ENCODE measurements around the gene ARHGEF28. TPM values are rescaled to one million over a fixed set of nuclear protein-coding genes. Genes with fewer than 3 reads are reported as not detected.

Gene ARHGEF28
- total and polyA plus RNA-seq, 2 experiments from 2014 or later: 3.5 to 11.2 TPM

DNA sequence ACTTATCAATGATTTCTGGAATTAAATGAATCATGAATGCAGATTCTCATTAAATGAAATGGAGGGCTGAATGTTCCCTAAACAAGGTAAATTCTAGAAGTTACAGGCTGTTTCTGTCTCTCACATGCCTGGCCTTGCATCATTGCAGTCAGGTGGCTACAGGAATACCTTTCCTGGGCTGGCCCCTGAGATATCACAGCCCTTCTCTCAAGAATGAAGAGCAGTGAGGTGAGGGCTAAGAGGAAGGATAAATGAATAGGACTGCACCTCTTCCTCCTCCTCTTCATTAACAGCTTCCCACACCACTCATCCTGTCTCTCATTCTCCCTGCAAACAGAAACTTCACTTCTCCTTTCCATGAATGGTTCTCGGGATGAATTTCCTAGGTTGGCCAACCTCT lies 22.5 kb downstream of the ARHGEF28 start:
- TF ChIP-seq EZH2 (IDR thresholded peaks at IDR 0.05; ENCODE audit: borderline replicate concordance): no peak
- TF ChIP-seq, protein P1, sequence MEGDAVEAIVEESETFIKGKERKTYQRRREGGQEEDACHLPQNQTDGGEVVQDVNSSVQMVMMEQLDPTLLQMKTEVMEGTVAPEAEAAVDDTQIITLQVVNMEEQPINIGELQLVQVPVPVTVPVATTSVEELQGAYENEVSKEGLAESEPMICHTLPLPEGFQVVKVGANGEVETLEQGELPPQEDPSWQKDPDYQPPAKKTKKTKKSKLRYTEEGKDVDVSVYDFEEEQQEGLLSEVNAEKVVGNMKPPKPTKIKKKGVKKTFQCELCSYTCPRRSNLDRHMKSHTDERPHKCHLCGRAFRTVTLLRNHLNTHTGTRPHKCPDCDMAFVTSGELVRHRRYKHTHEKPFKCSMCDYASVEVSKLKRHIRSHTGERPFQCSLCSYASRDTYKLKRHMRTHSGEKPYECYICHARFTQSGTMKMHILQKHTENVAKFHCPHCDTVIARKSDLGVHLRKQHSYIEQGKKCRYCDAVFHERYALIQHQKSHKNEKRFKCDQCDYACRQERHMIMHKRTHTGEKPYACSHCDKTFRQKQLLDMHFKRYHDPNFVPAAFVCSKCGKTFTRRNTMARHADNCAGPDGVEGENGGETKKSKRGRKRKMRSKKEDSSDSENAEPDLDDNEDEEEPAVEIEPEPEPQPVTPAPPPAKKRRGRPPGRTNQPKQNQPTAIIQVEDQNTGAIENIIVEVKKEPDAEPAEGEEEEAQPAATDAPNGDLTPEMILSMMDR (IDR thresholded peaks at IDR 0.05; ENCODE audit: poor library complexity): no peak
- Histone ChIP-seq H3K4me3 (no peak overlapping the region), H3K9me3 (ENCODE audit: low read depth) (no peaks in the 10 kb centered on the region), H2AFZ (no peak overlapping the region), H3K36me3 (replicated peaks; ENCODE audit: insufficient read depth, low read depth) (no peaks in the 10 kb centered on the region), H3K79me2 (no peaks in the 10 kb centered on the region), H3K4me2 (no peak overlapping the region), H3K27me3 (no peaks in the 10 kb centered on the region), H3K9me2 (replicated peaks; ENCODE audit: insufficient read depth) (no peaks in the 10 kb centered on the region), H3K27ac (no peak overlapping the region), H4K20me1 (ENCODE audit: insufficient read depth, poor library complexity, severe bottlenecking) (no peaks in the 10 kb centered on the region), H3K4me1 (ENCODE audit: insufficient read depth) (peaks cover 3% of the 10 kb centered on the region)
- no peak for DNase-seq (ENCODE audit: low spot score)
- 79% methylated on average over 1 of the region's 1 CpG for WGBS (ENCODE audit: low lambda C conversion rate, missing lambda C conversion rate)

DNA sequence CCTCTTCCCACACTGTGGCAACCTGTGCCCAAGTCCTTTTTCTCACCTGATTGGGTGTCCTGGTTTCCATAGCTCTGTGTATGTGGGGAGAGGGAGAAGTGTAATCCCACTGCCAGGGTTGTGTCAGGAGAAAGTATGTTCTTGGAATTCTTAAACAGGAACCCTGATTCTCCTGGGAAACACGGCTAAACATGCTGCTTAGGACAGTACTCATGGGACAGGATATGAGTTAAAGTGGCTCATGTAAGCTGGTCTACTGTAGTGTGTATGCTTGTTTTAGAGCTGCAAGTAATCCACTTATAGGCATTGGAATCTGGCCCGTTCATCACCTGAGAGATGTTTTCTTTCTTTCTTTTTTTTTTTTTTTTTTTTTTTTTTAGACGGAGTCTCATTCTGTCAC lies 23.9 kb downstream of the ARHGEF28 start:
- Histone ChIP-seq H4K20me1 (ENCODE audit: insufficient read depth, poor library complexity, severe bottlenecking) (no peaks in the 10 kb centered on the region), H2AFZ (no peak overlapping the region), H3K27ac (no peak overlapping the region), H3K36me3 (replicated peaks; ENCODE audit: insufficient read depth, low read depth) (no peaks in the 10 kb centered on the region), H3K27me3 (no peaks in the 10 kb centered on the region), H3K4me1 (ENCODE audit: insufficient read depth) (peaks cover 3% of the 10 kb centered on the region), H3K9me2 (replicated peaks; ENCODE audit: insufficient read depth) (no peaks in the 10 kb centered on the region), H3K9me3 (ENCODE audit: low read depth) (no peaks in the 10 kb centered on the region), H3K79me2 (no peaks in the 10 kb centered on the region), H3K4me3 (no peak overlapping the region), H3K4me2 (no peak overlapping the region)
- 83% methylated on average over 3 of the region's 3 CpGs for WGBS (ENCODE audit: low lambda C conversion rate, missing lambda C conversion rate)
- no peak for DNase-seq (ENCODE audit: low spot score)
- TF ChIP-seq EZH2 (IDR thresholded peaks at IDR 0.05; ENCODE audit: borderline replicate concordance): no peak

DNA sequence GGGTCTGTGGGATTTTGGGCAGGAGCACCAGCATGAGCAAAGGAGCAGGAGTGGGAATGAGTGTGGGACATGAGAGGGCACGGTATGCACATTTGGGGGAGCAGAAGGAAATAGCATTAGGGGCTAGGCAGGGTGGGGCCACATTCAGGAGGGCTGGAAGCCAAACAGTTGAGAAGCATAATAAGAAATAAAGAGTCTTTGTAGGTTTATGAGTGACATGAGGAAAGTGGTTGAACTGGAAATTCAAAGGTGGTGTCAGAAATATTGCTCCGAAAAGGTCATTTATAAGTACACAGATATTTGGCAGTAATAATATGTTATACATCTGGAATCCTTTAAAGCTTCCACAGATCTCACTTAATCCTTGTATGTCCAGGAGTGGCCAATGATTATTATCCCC lies 26.4 kb downstream of the ARHGEF28 start:
- Histone ChIP-seq H3K27me3 (no peaks in the 10 kb centered on the region), H3K36me3 (replicated peaks; ENCODE audit: insufficient read depth, low read depth) (no peaks in the 10 kb centered on the region), H3K79me2 (no peaks in the 10 kb centered on the region), H3K4me1 (ENCODE audit: insufficient read depth) (peaks cover 3% of the 10 kb centered on the region), H2AFZ (no peak overlapping the region), H3K9me2 (replicated peaks; ENCODE audit: insufficient read depth) (no peaks in the 10 kb centered on the region), H3K4me3 (no peak overlapping the region), H3K4me2 (no peak overlapping the region), H3K9me3 (ENCODE audit: low read depth) (no peaks in the 10 kb centered on the region), H3K27ac (no peak overlapping the region), H4K20me1 (ENCODE audit: insufficient read depth, poor library complexity, severe bottlenecking) (no peaks in the 10 kb centered on the region)
- TF ChIP-seq, protein P1 (IDR thresholded peaks at IDR 0.05; ENCODE audit: poor library complexity): no peak
- TF ChIP-seq EZH2 (IDR thresholded peaks at IDR 0.05; ENCODE audit: borderline replicate concordance) (no peak), EZH2phosphoT487 (IDR thresholded peaks at IDR 0.05; ENCODE audit: low read depth, severe bottlenecking, unreplicated experiment) (no peak)
- WGBS (ENCODE audit: low lambda C conversion rate, missing lambda C conversion rate): 86% methylated on average over 2 of the region's 2 CpGs
- no peak for DNase-seq (ENCODE audit: low spot score)

DNA sequence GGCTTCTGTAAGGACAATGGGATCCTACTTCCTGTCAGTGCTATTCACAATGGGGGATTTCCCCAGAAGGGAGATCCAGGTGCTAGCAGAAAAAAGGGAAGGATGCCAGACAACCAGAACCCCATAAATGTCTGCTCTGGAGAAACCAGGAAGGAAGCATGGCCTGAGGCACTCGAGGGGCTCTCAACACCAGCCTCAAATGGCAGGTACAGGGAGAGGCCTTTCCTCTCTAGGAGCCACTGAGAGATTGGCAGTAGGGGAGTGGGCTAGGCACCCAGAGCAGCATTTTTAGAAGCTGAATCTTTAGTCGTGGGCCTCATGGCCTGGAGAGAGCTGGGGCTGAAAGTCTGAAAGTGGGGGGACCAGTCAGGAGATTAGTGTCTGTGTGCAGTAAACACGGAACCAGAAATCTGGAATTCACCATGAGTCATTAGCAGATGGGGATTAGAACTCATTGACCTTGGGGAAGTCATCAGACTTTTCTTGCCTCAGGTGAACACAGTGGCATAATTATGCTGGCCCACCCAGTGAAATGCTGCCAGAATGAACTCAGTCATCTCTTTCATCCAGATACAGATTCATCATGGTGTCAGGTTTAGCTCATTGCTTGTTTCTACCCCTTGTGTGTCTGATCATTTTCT lies 28.3 kb downstream of the ARHGEF28 start:
- peak overlapping the region; percentile 70 for H3K27ac ChIP-seq
- H3K27me3 ChIP-seq: no peaks in the 10 kb centered on the region
- H3K79me2 ChIP-seq: no peaks in the 10 kb centered on the region

More for the DNA sequence above, 28.3 kb downstream of the ARHGEF28 start:
- WGBS (ENCODE audit: low lambda C conversion rate, missing lambda C conversion rate): 77% methylated on average over 3 of the region's 3 CpGs
- DNase-seq (ENCODE audit: low spot score): peak; percentile 18
- Histone ChIP-seq H2AFZ (no peak overlapping the region), H4K20me1 (ENCODE audit: insufficient read depth, poor library complexity, severe bottlenecking) (no peaks in the 10 kb centered on the region), H3K4me2 (no peak overlapping the region), H3K9me3 (ENCODE audit: low read depth) (no peaks in the 10 kb centered on the region), H3K4me3 (no peak overlapping the region), H3K4me1 (ENCODE audit: insufficient read depth) (peaks cover 3% of the 10 kb centered on the region), H3K9me2 (replicated peaks; ENCODE audit: insufficient read depth) (no peaks in the 10 kb centered on the region), H3K36me3 (replicated peaks; ENCODE audit: insufficient read depth, low read depth) (no peaks in the 10 kb centered on the region)
- TF ChIP-seq EZH2 (IDR thresholded peaks at IDR 0.05; ENCODE audit: borderline replicate concordance): no peak
- TF ChIP-seq, protein P1 (IDR thresholded peaks at IDR 0.05; ENCODE audit: poor library complexity): no peak
- no peak for TF ChIP-seq EZH2phosphoT487 (IDR thresholded peaks at IDR 0.05; ENCODE audit: low read depth, severe bottlenecking, unreplicated experiment)
